Stimulated activated CD4-positive, alpha-beta T cell treated with anti-CD3 and anti-CD28 coated beads, Interleukin-1b, Interleukin-23, amount 100 ng/mL, for 24 hours (primary cell): ENCODE results near the gene SHQ1.

Experiments used
- DNase-seq, 4 experiments: peaks; one replicate each; pipeline ENCODE4 v3.0.0-alpha.2; 2020; ENCODE audit warnings: low read depth in 4 of 4, low spot score in 1 of 4

Gene SHQ1

GRCh38 chr3:72847751-72848702, at the start of gene SHQ1:
SHQ1 (minus strand) TSS chr3:72848445; CDS start chr3:72848340, 105 bp downstream.
- DNase-seq: peak; percentile 92 to 95 (median 94)

DNA sequence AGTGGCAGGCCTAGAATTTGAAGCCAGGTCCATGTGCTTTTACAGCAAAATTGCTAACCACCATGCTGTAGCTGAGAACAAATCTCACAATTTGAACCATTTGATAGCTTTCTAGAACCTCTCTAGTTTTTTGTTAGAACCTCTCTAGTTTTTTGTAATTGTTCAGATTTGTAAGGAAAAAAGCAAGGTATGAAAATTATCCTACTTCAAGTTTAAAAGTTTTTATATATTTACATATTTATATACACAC, 49.4 kb upstream of the SHQ1 start:
- no peak for DNase-seq

DNA sequence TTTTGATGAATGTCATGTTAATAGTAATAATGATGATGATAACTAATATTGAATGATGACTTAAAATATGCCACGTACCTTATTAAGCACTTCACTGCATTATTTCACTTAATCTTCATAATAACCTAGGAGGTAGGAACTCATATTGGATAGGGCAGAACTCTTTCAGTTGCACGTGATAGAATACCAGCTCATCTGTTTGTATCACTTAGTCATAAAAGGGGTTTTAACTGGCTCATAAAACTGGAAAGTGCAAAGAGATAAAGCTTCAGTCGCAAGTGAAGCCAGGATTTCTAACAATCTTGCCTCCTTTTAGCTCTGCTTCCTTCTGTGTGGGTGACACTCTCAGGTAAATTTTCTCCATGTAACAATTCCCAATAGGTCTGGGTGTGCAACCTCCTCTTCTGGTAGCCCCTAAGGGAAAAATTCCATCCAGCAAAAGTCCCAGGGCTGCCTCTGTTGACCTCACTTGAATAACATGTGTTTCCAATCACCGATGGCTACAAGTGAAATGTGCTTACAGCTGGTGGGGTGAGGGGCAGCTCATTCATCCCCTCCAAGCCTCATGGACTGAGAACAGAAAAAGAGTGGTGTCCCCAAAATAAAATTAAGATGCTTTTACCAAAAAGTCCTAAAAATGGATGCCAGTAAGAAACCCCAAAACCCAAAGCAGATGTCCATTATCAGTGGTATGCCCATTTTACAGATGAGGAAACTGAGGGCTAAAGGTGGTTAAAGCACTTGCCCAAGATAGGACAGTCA, 48.9 kb upstream of the SHQ1 start:
- no peak for DNase-seq

GRCh38 chr3:72894976-72895552, 46.8 kb upstream of the SHQ1 start:
- no peak for DNase-seq

GRCh38 chr3:72892870-72893269, 44.6 kb upstream of the SHQ1 start:
- DNase-seq: no peak

- DNase-seq: no peak
These were observed 44.0 kb upstream of the SHQ1 start for GRCh38 chr3:72892081-72892775.

DNA sequence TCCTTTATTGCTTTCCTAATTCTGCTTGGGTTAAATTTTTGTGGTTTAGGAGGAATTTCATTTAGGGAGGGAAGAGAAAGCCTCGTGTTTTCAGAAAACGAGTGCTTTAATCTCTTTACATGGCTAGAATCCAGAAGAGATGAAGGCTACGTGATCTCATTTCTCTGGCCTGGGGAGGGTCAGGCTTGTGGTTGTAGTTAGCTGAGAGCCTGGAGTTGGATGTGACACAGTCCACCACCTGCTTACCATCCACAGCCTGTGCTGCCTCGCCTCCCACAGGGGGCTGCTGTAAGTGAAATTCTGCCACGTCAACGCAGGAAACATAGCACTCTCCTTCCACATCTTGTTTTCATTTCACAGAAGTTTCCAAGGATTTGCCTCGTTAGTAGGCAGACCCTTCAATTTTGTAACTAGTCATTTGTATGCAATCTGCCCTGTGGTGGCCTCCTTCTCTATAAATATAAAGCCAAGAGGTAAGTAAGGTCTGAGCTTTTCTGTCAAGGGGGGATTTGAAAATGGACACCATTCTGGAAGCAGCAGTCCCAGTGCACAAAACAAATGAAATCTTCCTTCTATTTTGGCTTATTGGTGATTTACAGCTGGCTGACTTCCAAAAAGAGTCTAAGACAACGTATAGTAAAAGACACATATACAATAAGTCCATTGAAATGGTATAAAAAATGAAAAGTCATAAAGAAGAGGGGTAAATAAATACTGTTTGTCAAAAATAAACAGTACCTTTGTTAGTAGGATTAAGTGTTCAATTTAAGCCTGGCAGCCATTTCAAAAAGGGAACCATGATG, 43.0 kb upstream of the SHQ1 start:
- no peak for DNase-seq

DNA sequence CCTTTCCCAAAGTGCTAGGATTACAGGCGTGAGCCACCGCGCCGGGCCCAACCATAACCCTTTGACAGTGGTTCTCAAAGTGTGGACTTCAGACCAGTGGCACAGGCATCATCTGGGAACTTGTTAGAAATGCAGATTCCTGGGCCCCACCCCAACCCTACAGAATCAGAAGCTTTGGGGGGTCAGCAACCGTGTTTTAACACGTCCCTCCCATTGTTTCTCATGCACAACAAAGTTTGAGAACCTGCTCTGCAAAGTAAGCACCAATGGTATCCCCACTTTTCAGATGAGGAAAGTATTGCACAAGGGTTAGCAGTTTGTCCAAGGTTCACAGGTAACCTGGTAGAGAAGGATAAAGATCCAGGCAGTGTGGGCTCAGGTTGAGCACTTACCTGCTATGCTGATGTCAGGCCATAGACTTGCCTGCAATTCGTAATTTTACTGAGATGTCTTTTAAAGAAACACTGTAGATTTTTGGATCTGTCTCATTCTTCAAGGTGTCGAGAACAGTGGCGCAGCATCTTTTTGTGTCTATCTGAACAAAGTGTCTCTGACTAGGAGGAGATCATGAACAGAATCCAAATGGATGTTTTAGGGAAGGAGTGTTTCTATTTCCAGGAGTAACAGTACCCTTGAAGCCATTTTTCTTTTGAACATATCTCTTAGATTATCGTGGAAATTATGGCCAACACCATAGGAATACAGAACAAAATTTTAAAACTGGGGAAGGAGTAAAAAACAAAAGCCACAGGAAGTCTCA, 42.1 kb upstream of the SHQ1 start:
- no peak for DNase-seq

GRCh38 chr3:72889310-72890165, 41.3 kb upstream of the SHQ1 start:
- no peak for DNase-seq

GRCh38 chr3:72888546-72889309, 40.5 kb upstream of the SHQ1 start:
- DNase-seq: no peak

- DNase-seq: peak in 2 of 4 experiments; percentile 5 to 25
These were observed 39.7 kb upstream of the SHQ1 start, which contains the start of gene GXYLT2 for GRCh38 chr3:72887705-72888545. GXYLT2 (plus strand) TSS chr3:72888046; CDS start chr3:72888234, 188 bp downstream.

- DNase-seq: no peak
These were observed 39.1 kb upstream of the SHQ1 start for GRCh38 chr3:72887343-72887704.

GRCh38 chr3:72872183-72872582, 23.9 kb upstream of the SHQ1 start:
- no peak for DNase-seq

DNA sequence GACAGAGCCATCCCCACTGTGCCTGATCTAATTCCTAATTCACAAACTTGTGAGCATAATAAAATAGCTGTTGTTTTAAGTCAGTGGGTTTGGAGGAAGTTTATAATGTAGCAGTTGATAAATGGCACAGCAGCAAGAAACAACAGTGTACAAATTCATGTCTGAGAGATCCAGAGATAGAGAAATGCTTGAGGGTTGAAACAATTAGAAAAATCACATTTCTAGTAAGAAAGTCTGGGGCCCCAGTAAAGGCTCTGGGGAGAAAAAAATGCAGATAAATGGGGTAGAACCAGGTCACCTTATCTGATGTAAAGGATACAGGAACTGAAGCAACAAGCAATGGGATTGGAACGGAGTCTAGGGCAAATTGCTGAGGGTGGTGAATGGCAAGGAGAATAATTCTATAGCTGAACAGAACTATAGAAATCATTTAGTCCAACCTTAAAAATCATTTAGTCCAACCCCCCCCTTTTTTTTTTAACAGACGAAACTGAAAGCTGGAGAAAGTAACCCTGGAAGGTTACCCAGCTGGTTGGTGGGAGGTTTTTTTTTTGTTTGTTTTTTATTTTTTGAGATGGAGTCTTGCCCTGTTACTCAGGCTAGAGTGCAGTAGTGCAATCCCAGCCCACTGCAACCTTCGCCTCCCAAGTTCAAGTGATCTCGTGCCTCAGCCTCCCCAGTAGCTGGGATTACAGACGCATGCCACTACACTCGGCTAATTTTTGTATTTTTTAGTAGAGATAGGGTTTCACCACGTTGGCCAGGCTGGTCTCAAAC, 14.3 kb upstream of the SHQ1 start:
- no peak for DNase-seq

DNA sequence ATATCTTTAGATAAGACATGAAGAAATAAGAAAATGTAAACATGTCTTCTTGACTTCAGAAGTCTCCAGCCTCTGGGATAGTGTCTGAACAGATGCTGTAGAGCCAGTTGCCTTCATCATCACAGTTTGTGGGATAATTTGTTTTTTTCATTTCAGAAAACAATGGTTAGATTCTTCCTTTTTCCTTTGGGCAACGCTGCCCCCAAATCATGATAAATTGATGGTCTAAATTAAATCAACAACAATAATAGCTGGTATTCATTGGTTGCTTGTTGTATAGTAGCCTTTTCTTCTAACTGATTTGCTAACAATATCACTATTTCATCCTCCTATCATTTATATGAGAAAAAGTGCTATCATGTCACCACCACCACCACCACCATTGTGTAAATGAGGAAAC, 12.6 kb upstream of the SHQ1 start:
- DNase-seq: no peak

- no peak for DNase-seq
These were observed 11.8 kb upstream of the SHQ1 start for GRCh38 chr3:72860053-72860452.

GRCh38 chr3:72855001-72855400, 6.8 kb upstream of the SHQ1 start:
- no peak for DNase-seq
